ENCODE data around the gene PIP4K2C.
"Not testable (repeated sequence)": the region's sequence is repeated elsewhere in the genome, so short reads cannot be mapped to it uniquely, and the experiment has no call there.

Gene PIP4K2C

GRCh38 chr12:57641699-57642442 lies 50.9 kb downstream of the PIP4K2C start:
- DNase-seq = no peak

- not testable (repeated sequence) for DNase-seq
These were observed 55.1 kb downstream of the PIP4K2C start for GRCh38 chr12:57645990-57646658.

DNA sequence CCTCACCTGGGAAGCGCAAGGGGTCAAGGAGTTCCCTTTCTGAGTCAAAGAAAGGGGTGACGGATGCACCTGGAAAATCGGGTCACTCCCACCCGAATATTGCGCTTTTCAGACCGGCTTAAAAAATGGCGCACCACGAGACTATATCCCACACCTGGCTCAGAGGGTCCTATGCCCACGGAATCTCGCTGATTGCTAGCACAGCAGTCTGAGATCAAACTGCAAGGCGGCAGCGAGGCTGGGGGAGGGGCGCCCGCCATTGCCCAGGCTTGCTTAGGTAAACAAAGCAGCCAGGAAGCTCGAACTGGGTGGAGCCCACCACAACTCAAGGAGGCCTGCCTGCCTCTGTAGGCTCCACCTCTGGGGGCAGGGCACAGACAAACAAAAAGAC lies 55.7 kb downstream of the PIP4K2C start:
- not testable (repeated sequence) for DNase-seq

All from NCI-H774 (cell line).